H1 (cell line): Measurements from ENCODE around the gene TMEM154. TPM values are rescaled to one million over a fixed set of nuclear protein-coding genes. Genes with fewer than 3 reads are reported as not detected.

ENCODE experiments used
- ASH2L ChIP-seq: fragments of 200-600, 300-600 bp; sonication (generic); IDR thresholded peaks from one replicate; pipeline ENCODE4 v1.7.1; 2017; ENCODE audit warnings: low read length
- ATF3 ChIP-seq: IDR thresholded peaks from 2 replicates; pipeline ENCODE4 v1.6.1; 2011; ENCODE audit warnings: low read depth, mild to moderate bottlenecking, low read length; ENCODE audit not compliant: insufficient read depth
- BRCA1 ChIP-seq: IDR thresholded peaks from 2 replicates; pipeline ENCODE4 v1.6.1; 2012; ENCODE audit warnings: low read depth, low read length, improper control_type of control experiment
- MAX ChIP-seq: IDR thresholded peaks from 2 replicates; pipeline ENCODE4 v1.6.1; 2012; ENCODE audit warnings: inconsistent platforms
- POU5F1 ChIP-seq: IDR thresholded peaks from 2 replicates; pipeline ENCODE4 v1.6.1; 2011; ENCODE audit warnings: low read depth, mild to moderate bottlenecking, low read length, moderate library complexity
- RFX5 ChIP-seq: IDR thresholded peaks from 2 replicates; pipeline ENCODE4 v1.6.1; 2011; ENCODE audit warnings: low read depth, low read length, improper control_type of control experiment, borderline replicate concordance
- SIN3A ChIP-seq, 2 experiments: IDR thresholded peaks in 1 of 2; conservative IDR thresholded peaks in 1 of 2; 2 replicates each; pipeline ENCODE4 v1.6.1; 2011 to 2012; ENCODE audit warnings: low read length in 2 of 2, improper control_type of control experiment in 1 of 2, low read depth in 1 of 2, mild to moderate bottlenecking in 1 of 2
- polyA plus RNA-seq, 7 experiments: library from polyadenylated mRNA; depleted of rRNA in 3 of 7; stranded (reverse) in 5 of 7; unstranded in 2 of 7; fragments of >200 nt in 5 of 7; fragments of 200-250 nt in 2 of 7; gene quantifications; 1 replicate in 5 of 7; 2 replicates in 1 of 7; 4 replicates in 1 of 7; pipeline versions ENCODE4 v1.2.1 to v1.2.3, GENCODE V29; 2011 to 2013; ENCODE audit warnings: missing spikeins in 2 of 7, mixed read lengths in 2 of 7
- total RNA-seq: library from RNA; stranded (reverse); fragmentation: NEBNext Ultra II Directional; extraction: Animal tissue kit (Norgen Biotek cat#: 25700); gene quantifications from 2 replicates; pipeline ENCODE4 v1.2.1, GENCODE V29; 2021

Gene TMEM154
- total and polyA plus RNA-seq, 2 of the 8 experiments (the other 6 are each of a cell fraction or from before 2014, with no cell fraction given), result 0.33 to 1.2 TPM

- TF ChIP-seq ATF3 (no peak), RFX5 (no peak), ASH2L (no peak), POU5F1 (no peak), BRCA1 (no peak), SIN3A (conservative IDR thresholded peaks at IDR 0.05 in 1 of 2, IDR thresholded peaks at IDR 0.05 in 1 of 2; ENCODE audit: low read depth in 1 of 2, low read length in 2 of 2) (no peak), MAX (no peak)
These were observed 84.5 kb downstream of the TMEM154 start (continued) for GRCh38 chr4:152594978-152595925.
